T-helper 1 cell (primary cell): ENCODE measurements around the gene RAB44.
A peak's percentile ranks its signal among the peaks of the same experiment; 100 is the strongest.

Experiments used
- DNase-seq, 5 donors: peaks; one replicate each; pipeline ENCODE4 v3.0.0-alpha.2; 2012 to 2020

The RAB44 gene

GRCh38 chr6:36754582-36755434 is 57.2 kb downstream of the RAB44 start:
- no peak for DNase-seq

GRCh38 chr6:36755435-36756348 is 58.1 kb downstream of the RAB44 start:
- peak; percentile 69 to 88 (median 74) for DNase-seq

DNA sequence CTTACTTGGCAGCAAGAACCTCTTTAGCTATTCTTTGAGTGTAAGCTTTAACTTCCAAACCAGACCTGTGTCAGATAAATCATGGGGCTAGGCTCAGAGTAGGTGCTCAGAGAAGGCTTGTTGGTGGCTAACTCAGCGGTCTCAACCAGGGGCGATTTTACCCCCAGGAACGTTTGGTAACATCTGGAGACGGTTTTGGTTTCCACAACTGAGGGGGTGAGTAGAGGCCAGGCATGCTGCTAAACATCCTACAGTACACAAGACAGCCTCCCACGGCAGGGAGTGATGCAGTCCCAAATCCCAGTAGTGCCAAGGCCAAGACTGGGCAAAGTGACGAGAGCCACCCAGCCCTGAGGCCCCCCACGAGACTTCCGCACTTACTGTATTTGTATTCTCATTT is 59.2 kb downstream of the RAB44 start:
- DNase-seq: no peak

DNA sequence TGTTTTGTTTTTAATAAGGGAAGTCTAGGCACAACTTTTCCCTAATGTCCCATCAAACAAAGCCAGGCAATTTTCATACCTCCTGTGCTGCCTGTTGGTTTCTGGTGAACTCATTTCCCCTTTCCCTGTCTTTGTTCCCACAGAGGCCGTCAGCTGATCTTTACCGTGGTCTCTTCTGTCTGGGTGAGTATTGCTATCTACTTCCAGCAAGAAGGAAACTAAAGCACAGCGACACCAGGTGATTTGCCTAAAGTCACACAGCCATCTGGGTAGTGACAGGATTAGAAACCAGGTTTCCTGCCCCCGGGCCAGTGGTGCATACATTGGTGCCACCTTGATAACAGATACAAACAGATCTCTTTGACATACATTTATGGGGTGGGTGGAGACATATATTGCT is 59.6 kb downstream of the RAB44 start:
- DNase-seq: peak in 4 of 5 donors; percentile 24 to 53 (median 34)

- no peak for DNase-seq
These were observed 60.4 kb downstream of the RAB44 start for GRCh38 chr6:36757943-36758508.

GRCh38 chr6:36758516-36759147 is 61.0 kb downstream of the RAB44 start:
- DNase-seq: no peak

- peak; percentile 64 to 78 (median 76) for DNase-seq
These were observed 61.6 kb downstream of the RAB44 start for GRCh38 chr6:36759148-36759759.

GRCh38 chr6:36760685-36761435 is 63.2 kb downstream of the RAB44 start:
- DNase-seq: no peak

GRCh38 chr6:36762123-36762522 is 64.5 kb downstream of the RAB44 start:
- DNase-seq: no peak

GRCh38 chr6:36765190-36765589 is 67.6 kb downstream of the RAB44 start:
- DNase-seq: no peak

- peak; percentile 56 to 83 (median 68) for DNase-seq
These were observed 68.2 kb downstream of the RAB44 start for GRCh38 chr6:36765594-36766398.

- no peak for DNase-seq
These were observed 68.8 kb downstream of the RAB44 start for GRCh38 chr6:36766399-36766945.

- DNase-seq: no peak
These were observed 71.6 kb downstream of the RAB44 start for GRCh38 chr6:36769183-36769675.

DNA sequence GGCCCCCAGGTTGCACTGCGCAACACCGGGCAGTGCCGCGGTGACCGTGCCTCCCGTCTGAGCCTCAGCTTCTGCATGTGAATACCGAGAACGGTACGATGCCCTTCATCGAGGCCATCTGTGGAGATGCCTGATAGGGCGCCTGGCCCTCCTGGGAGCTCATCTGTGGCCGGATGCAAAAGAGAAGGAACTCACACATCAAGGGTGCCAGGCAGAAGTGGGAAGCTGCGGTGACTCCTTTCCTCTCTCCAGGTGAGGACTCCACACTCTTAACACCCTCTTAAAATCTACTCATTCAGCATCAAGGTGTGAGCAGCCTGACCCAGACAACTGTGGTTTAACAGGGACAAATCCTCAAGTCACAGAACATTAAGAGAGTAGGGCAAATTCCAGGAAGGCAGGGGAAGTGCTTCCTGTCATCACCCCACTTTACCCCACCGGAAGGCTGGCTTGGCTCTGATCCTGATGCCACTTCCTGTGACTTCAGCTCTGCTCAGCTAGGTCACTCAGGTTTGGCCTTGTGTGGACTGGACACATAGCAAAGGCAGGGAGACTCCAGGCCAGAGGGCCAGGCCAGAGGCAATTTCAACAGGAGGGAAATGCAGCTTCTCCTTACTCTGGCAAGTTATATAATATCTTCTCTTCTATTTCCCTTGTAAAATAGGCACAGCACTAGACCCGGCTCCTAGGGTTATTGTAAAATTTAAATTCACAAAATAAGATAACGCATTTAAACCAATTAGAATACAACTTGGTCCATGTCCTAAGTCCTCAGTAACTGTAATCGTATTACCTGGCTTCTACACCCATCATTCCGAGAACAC is 72.3 kb downstream of the RAB44 start:
- DNase-seq: peak in 1 of 5 donors; percentile 83

DNA sequence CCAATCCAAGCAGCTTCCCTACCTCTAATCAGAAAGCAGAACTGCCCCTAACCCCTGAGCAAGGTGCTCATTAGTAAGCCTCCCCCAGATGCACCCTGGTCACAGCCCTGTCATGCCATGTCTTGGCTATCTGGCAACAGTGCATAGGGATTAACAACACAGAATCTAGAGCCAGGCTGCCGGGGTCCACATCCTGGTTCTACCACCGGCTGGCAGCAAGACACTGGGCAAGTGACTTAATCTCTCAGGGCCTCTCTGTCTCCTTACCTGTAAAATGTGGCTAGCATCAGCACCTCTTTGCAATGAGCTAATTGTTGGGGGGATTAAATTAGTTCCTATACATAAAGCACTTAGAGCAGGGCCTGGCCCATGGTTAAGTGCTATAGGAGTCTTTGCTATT is 73.5 kb downstream of the RAB44 start:
- DNase-seq: no peak

- DNase-seq: no peak
These were observed 74.8 kb downstream of the RAB44 start for GRCh38 chr6:36772397-36772796.

- DNase-seq: no peak
These were observed 76.7 kb downstream of the RAB44 start for GRCh38 chr6:36774331-36774730.

- DNase-seq: no peak
These were observed 78.5 kb downstream of the RAB44 start for GRCh38 chr6:36776167-36776566.

- no peak for DNase-seq
These were observed 80.2 kb downstream of the RAB44 start for GRCh38 chr6:36777801-36778200.
